GM18505 (cell line): ENCODE results near the gene IL10RB.
"Not testable (repeated sequence)": the region's sequence is repeated elsewhere in the genome, so short reads cannot be mapped to it uniquely, and the experiment has no call there.

Source experiments
- ATAC-seq: cut with Tn5 transposase; IDR thresholded peaks from one replicate; pipeline ENCODE4 v1.9.1; 2021; ENCODE audit not compliant: unreplicated experiment
- POLR2A ChIP-seq: IDR thresholded peaks from 4 replicates; pipeline ENCODE4 v1.6.1; 2011; ENCODE audit warnings: borderline replicate concordance; ENCODE audit not compliant: insufficient read depth, insufficient read length; ENCODE audit errors: extremely low read depth

Gene IL10RB

GRCh38 chr21:33234635-33235520 lies 31.3 kb upstream of the IL10RB start:
- ATAC-seq = no peak
- TF ChIP-seq POLR2A = no peak

- no peak for TF ChIP-seq POLR2A
- ATAC-seq = no peak
These were observed 30.0 kb upstream of the IL10RB start for GRCh38 chr21:33236013-33236686.

GRCh38 chr21:33236766-33237165 lies 29.4 kb upstream of the IL10RB start:
- no peak for TF ChIP-seq POLR2A
- no peak for ATAC-seq

GRCh38 chr21:33237486-33237885 lies 28.7 kb upstream of the IL10RB start:
- ATAC-seq = no peak

GRCh38 chr21:33238146-33238545 lies 28.0 kb upstream of the IL10RB start:
- no peak for TF ChIP-seq POLR2A
- peak; percentile 19 for ATAC-seq

More at GRCh38 chr21:33237486-33237885, 28.7 kb upstream of the IL10RB start:
- TF ChIP-seq POLR2A = no peak

- peak; percentile 50 for TF ChIP-seq POLR2A
- ATAC-seq = peak; percentile 63
These were observed 27.5 kb upstream of the IL10RB start for GRCh38 chr21:33238565-33239255.

- ATAC-seq = not testable (repeated sequence)
These were observed 26.5 kb upstream of the IL10RB start for GRCh38 chr21:33239559-33240127.

GRCh38 chr21:33240404-33240803 lies 25.8 kb upstream of the IL10RB start:
- no peak for ATAC-seq
- no peak for TF ChIP-seq POLR2A

- no peak for ATAC-seq
- TF ChIP-seq POLR2A = no peak
These were observed 24.3 kb upstream of the IL10RB start for GRCh38 chr21:33241846-33242245.

GRCh38 chr21:33242846-33243245 lies 23.3 kb upstream of the IL10RB start:
- not testable (repeated sequence) for ATAC-seq

GRCh38 chr21:33244082-33244778 lies 21.9 kb upstream of the IL10RB start:
- no peak for ATAC-seq
- TF ChIP-seq POLR2A = no peak

- no peak for TF ChIP-seq POLR2A
- ATAC-seq = no peak
These were observed 21.4 kb upstream of the IL10RB start for GRCh38 chr21:33244779-33245105.
